DOHH2 (cell line): ENCODE measurements around the gene PIGA.
"Not testable (repeated sequence)": the region's sequence is repeated elsewhere in the genome, so short reads cannot be mapped to it uniquely, and the experiment has no call there.

Experiments
- H3F3A ChIP-seq: fragments of 200-600 bp; sonication (generic), shearing (Covaris generic); 2 replicates; pipeline ENCODE4 v1.6.0; 2016; ENCODE audit warnings: antibody characterized with exemption, mild to moderate bottlenecking; ENCODE audit not compliant: control insufficient read depth, insufficient read depth
- H3K27ac ChIP-seq: fragments of 200-600 bp; sonication (generic); 2 replicates; pipeline ENCODE4 v1.5.1; 2014; ENCODE audit warnings: low read depth, mild to moderate bottlenecking, low read length, moderate library complexity
- H3K27me3 ChIP-seq: fragments of 200-600 bp; sonication (generic); 2 replicates; pipeline ENCODE4 v1.6.1; 2014; ENCODE audit warnings: mild to moderate bottlenecking, low read length, mixed read lengths; ENCODE audit not compliant: control insufficient read depth
- H3K36me3 ChIP-seq: fragments of 200-600 bp; sonication (generic); 2 replicates; pipeline ENCODE4 v1.6.1; 2014; ENCODE audit warnings: mild to moderate bottlenecking, low read length, moderate library complexity, mixed read lengths; ENCODE audit not compliant: control insufficient read depth
- H3K4me1 ChIP-seq: fragments of 200-600 bp; sonication (generic); 2 replicates; pipeline ENCODE4 v1.6.1; 2014; ENCODE audit warnings: mild to moderate bottlenecking, low read length, mixed read lengths; ENCODE audit not compliant: control insufficient read depth
- H3K4me2 ChIP-seq: fragments of 200-600 bp; sonication (generic); 2 replicates; pipeline ENCODE4 v1.6.0; 2014; ENCODE audit warnings: mild to moderate bottlenecking, low read length, moderate library complexity
- H3K4me3 ChIP-seq: fragments of 200-600 bp; sonication (generic); 2 replicates; pipeline ENCODE4 v1.5.1; 2014; ENCODE audit warnings: mild to moderate bottlenecking, low read length, mixed read lengths
- H3K79me2 ChIP-seq: fragments of 200-600 bp; sonication (generic); 2 replicates; pipeline ENCODE4 v1.6.1; 2014; ENCODE audit warnings: mild to moderate bottlenecking, low read length, mixed read lengths; ENCODE audit not compliant: control insufficient read depth
- H3K9me2 ChIP-seq: fragments of 200-600 bp; sonication (generic); replicated peaks from 2 replicates; pipeline ENCODE4 v1.6.1; 2014; ENCODE audit warnings: mild to moderate bottlenecking, low read length, mixed read lengths; ENCODE audit not compliant: control insufficient read depth
- H3K9me3 ChIP-seq: fragments of 200-600 bp; sonication (generic); 2 replicates; pipeline ENCODE4 v1.6.1; 2014; ENCODE audit warnings: antibody characterized with exemption, low read length, mixed read lengths; ENCODE audit not compliant: control insufficient read depth, insufficient read depth
- H4K20me1 ChIP-seq: fragments of 200-600 bp; sonication (generic); 2 replicates; pipeline ENCODE4 v1.6.0; 2014; ENCODE audit warnings: low read depth, mild to moderate bottlenecking, antibody characterized with exemption, low read length, moderate library complexity; ENCODE audit not compliant: control insufficient read depth, insufficient read depth
- CTCF ChIP-seq: fragments of 200-600 bp; sonication (generic); IDR thresholded peaks from one replicate; pipeline ENCODE4 v1.5.1; 2014; ENCODE audit warnings: antibody characterized with exemption, mild to moderate bottlenecking, low read depth, low read length; ENCODE audit not compliant: poor library complexity, severe bottlenecking
- EZH2phosphoT487 ChIP-seq: fragments of 200-600 bp; sonication (generic); IDR thresholded peaks from 2 replicates; pipeline ENCODE4 v1.6.1; 2017; ENCODE audit warnings: borderline replicate concordance, mild to moderate bottlenecking, antibody characterized with exemption, low read length, moderate library complexity, mixed read lengths

PIGA gene

DNA sequence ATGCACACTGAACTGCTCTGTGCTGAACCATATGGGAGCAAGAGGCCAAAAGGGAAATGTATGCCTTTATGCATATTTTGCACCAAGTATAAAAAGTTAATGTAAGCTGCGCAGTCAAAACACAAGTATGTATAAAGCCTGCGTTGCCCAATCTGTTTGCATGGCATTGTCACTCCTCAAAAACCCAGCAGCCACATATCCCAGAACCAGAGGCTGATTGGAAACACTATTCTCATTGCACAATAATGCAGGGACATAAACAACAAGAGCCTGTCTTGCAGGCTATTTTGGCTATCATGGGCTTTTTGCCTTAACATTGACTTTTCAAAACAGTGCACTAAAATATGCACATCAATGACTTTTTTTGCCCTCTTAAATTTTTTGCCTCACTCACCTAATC lies 60.4 kb downstream of the PIGA start:
- Histone ChIP-seq H3F3A (no peaks in the 10 kb centered on the region), H3K9me2 (no peaks in the 10 kb centered on the region), H3K27me3 (no peaks in the 10 kb centered on the region), H4K20me1 (no peaks in the 10 kb centered on the region), H3K4me2 (no peak overlapping the region), H3K27ac (no peak overlapping the region), H3K9me3 (no peaks in the 10 kb centered on the region), H3K4me3 (no peak overlapping the region), H3K79me2 (no peaks in the 10 kb centered on the region), H3K36me3 (no peaks in the 10 kb centered on the region), H3K4me1 (no peaks in the 10 kb centered on the region)
- no peak for TF ChIP-seq EZH2phosphoT487
- TF ChIP-seq CTCF, result no peak

GRCh38 chrX:15273275-15273674 lies 62.0 kb downstream of the PIGA start:
- not testable (repeated sequence) for H4K20me1 ChIP-seq, H3F3A ChIP-seq, H3K27ac ChIP-seq, H3K9me3 ChIP-seq, H3K9me2 ChIP-seq, H3K4me1 ChIP-seq, H3K27me3 ChIP-seq, H3K4me2 ChIP-seq, H3K79me2 ChIP-seq, H3K36me3 ChIP-seq, H3K4me3 ChIP-seq

DNA sequence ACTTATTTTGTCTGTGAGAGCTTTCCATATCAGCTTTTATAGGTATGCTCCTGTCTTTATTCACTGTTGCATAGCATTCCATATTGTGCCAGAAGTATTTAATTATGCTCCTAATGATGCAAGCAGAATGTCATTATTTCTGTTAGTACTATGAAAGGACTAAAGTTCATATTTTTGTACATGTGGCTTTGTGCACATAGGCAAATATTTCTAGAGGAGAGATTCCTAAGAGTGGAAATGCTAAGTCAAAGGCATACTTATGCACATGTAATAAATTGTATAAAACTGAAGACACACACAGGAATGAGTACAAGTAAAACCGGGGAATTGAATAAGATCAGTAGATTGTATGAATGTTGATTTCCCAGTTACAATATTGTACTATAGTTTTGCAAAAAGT lies 63.6 kb downstream of the PIGA start:
- H3K27ac ChIP-seq, result no peak overlapping the region

More for the DNA sequence above, 63.6 kb downstream of the PIGA start:
- Histone ChIP-seq H3K4me2 (no peak overlapping the region), H3K27me3 (no peaks in the 10 kb centered on the region), H3K9me2 (no peaks in the 10 kb centered on the region), H3K4me1 (no peaks in the 10 kb centered on the region), H3K9me3 (no peaks in the 10 kb centered on the region), H4K20me1 (no peaks in the 10 kb centered on the region), H3F3A (no peaks in the 10 kb centered on the region), H3K36me3 (no peaks in the 10 kb centered on the region), H3K4me3 (no peak overlapping the region), H3K79me2 (no peaks in the 10 kb centered on the region)
- no peak for TF ChIP-seq CTCF
- TF ChIP-seq EZH2phosphoT487, result no peak
